ENCODE measurements around the gene GDF15.

- TF ChIP-seq CTCF (IDR thresholded peaks at IDR 0.05; ENCODE audit: low read depth, low read length, poor library complexity, severe bottlenecking), result no peak
- no peak for TF ChIP-seq EZH2phosphoT487 (IDR thresholded peaks at IDR 0.05; ENCODE audit: borderline replicate concordance, low read length)
Observed at GRCh38 chr19:18384775-18385174, 1.2 kb upstream of the GDF15 start.

Measured in DOHH2 (cell line).